K562 (cell line): Measurements from ENCODE around the gene ZBTB20. TPM values are rescaled to one million over a fixed set of nuclear protein-coding genes. Genes with fewer than 3 reads are reported as not detected.
A peak's percentile ranks its signal among the peaks of the same experiment; 100 is the strongest.

Source experiments
- ATF7 ChIP-seq: fragments of 450-650 bp; IDR thresholded peaks from 2 replicates; pipeline ENCODE4 v1.7.1; 2014; ENCODE audit warnings: mild to moderate bottlenecking, moderate library complexity
- BMI1 ChIP-seq: fragments of 150-350 bp; IDR thresholded peaks from 2 replicates; pipeline ENCODE4 v1.6.1; 2014; ENCODE audit warnings: low read length
- GABPA ChIP-seq: fragments of 200-800 bp; sonication (Bioruptor generic); conservative IDR thresholded peaks from 2 replicates; pipeline ENCODE4 v1.6.1; 2016; ENCODE audit warnings: low read depth, missing genetic modification characterization, missing compliant biosample characterization
- SREBF2 ChIP-seq: sonication (generic); formaldehyde crosslinking; IDR thresholded peaks from 2 replicates; pipeline ENCODE4 v1.4.0; 2020; ENCODE audit warnings: mild to moderate bottlenecking, missing genetic modification reagents
- YBX1 ChIP-seq: fragments of 450-650 bp; IDR thresholded peaks from 2 replicates; pipeline ENCODE4 v1.7.1; 2016; ENCODE audit warnings: mild to moderate bottlenecking
- YY1 ChIP-seq, 3 experiments: IDR thresholded peaks; 2 replicates each; pipeline ENCODE4 v1.6.1; 2011; ENCODE audit warnings: low read length in 2 of 3, mild to moderate bottlenecking in 2 of 3, moderate library complexity in 2 of 3, borderline replicate concordance in 1 of 3, control low read depth in 1 of 3, low read depth in 1 of 3; ENCODE audit not compliant: insufficient read depth in 3 of 3, insufficient replicate concordance in 2 of 3, control insufficient read depth in 1 of 3, insufficient read length in 1 of 3; ENCODE audit errors: extremely low read depth in 1 of 3
- polyA plus RNA-seq, 8 experiments: library from polyadenylated mRNA; depleted of rRNA in 4 of 8; stranded (reverse) in 5 of 8; unstranded in 3 of 8; fragments of >200 nt; fragmentation: Nextera tagmentation in 2 of 8; fragmentation: Illumina TruSeq in 1 of 8; extraction: Ambion mirVana in 2 of 8; extraction: Trizol in 1 of 8; gene quantifications; 2 replicates each; pipeline versions ENCODE4 v1.2.1 to v1.2.3, GENCODE V29; 2011 to 2014; ENCODE audit warnings: inconsistent platforms in 1 of 8, missing spikeins in 1 of 8
- total RNA-seq, 7 experiments: library from RNA; depleted of rRNA in 6 of 7; stranded (reverse); fragments of >200 nt in 6 of 7; fragmentation: Illumina TruSeq in 2 of 7; extraction: Trizol in 2 of 7; gene quantifications; 2 replicates each; pipeline versions ENCODE4 v1.2.1 to v1.2.3, GENCODE V29; 2011 to 2021; ENCODE audit warnings: low replicate concordance in 1 of 7
- TF ChIP-seq, protein P1 (sequence below): fragments of 450-650 bp; IDR thresholded peaks from 2 replicates; pipeline ENCODE4 v1.6.1; 2014; ENCODE audit warnings: low read depth, mild to moderate bottlenecking, moderate library complexity, borderline replicate concordance
- TF ChIP-seq, protein P2 (sequence below): sonication (generic); formaldehyde crosslinking; IDR thresholded peaks from 2 replicates; pipeline ENCODE4 v1.8.1; 2023; ENCODE audit warnings: mild to moderate bottlenecking, missing genetic modification reagents
- TF ChIP-seq, protein P3 (sequence below): fragments of 250-450 bp; sonication (Bioruptor Pico); IDR thresholded peaks from 2 replicates; pipeline ENCODE4 v1.5.0; 2022; ENCODE audit warnings: mild to moderate bottlenecking

ZBTB20 gene
- total and polyA plus RNA-seq, 9 of the 15 experiments (the other 6 are each of a cell fraction or from before 2014, with no cell fraction given) = 0.17 to 1.7 (median 0.45) TPM

DNA sequence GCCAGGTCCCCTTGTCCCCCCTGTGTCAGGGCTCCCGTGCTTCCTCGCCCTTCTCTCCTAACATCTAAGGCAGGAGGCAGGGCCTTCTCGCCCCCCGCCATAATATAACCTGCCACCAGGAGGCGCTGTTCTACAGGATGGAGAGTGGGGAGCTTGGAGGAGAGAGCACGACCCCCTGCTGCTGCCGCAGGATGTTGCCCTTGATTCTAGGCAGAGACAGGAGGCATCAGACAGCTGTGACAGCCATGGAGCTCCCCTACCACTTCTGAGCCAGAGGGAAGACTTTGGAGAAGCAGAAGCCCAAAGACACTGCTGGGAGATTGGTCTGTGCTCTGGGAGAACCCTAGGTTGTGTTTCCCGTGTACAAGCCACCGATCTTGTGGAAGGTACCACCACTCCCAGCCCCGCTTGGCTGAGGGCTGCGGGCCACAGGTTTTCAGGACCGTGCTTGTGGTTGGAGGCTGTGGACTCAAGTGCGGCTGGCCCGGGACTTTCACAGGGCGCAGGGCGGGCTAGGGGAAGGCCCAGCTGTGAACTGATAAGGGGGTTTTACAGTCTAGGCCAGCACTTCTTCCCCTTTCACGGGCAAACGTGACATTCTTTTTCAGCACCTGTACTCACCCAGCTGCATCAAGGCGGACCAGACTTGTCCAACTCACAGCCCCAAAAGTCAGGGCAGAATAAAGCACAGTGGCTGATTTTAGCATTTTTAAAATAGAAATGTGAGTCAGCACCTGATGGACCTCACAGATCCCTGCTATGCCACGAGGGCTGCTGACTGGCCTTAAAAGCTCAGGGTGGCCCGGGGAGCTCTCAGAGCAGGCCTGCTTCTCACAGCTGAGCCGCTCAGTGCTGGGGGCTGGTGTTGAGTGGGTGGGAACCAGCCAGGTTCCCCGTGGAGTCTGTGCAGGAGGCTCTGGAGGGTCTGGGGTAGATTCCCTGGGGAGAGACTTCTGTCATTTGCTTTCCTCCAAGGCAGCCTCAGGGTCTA lies 855.9 kb downstream of the ZBTB20 start (continued):
- TF ChIP-seq, protein P1, sequence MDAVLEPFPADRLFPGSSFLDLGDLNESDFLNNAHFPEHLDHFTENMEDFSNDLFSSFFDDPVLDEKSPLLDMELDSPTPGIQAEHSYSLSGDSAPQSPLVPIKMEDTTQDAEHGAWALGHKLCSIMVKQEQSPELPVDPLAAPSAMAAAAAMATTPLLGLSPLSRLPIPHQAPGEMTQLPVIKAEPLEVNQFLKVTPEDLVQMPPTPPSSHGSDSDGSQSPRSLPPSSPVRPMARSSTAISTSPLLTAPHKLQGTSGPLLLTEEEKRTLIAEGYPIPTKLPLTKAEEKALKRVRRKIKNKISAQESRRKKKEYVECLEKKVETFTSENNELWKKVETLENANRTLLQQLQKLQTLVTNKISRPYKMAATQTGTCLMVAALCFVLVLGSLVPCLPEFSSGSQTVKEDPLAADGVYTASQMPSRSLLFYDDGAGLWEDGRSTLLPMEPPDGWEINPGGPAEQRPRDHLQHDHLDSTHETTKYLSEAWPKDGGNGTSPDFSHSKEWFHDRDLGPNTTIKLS = no peak
- TF ChIP-seq ATF7 (no peak), GABPA (tag) (peak; percentile 67), BMI1 (no peak), YY1 (IDR thresholded peaks at IDR 0.05; ENCODE audit: borderline replicate concordance in 1 of 3, control insufficient read depth in 1 of 3, extremely low read depth in 1 of 3, insufficient read depth in 3 of 3, insufficient read length in 1 of 3, insufficient replicate concordance in 2 of 3, low read depth in 1 of 3, low read length in 2 of 3) (peak in 1 of 3 experiments; percentile 41), YBX1 (no peak), SREBF2 (CRISPR knock-in tag) (no peak)
- TF ChIP-seq, protein P2, sequence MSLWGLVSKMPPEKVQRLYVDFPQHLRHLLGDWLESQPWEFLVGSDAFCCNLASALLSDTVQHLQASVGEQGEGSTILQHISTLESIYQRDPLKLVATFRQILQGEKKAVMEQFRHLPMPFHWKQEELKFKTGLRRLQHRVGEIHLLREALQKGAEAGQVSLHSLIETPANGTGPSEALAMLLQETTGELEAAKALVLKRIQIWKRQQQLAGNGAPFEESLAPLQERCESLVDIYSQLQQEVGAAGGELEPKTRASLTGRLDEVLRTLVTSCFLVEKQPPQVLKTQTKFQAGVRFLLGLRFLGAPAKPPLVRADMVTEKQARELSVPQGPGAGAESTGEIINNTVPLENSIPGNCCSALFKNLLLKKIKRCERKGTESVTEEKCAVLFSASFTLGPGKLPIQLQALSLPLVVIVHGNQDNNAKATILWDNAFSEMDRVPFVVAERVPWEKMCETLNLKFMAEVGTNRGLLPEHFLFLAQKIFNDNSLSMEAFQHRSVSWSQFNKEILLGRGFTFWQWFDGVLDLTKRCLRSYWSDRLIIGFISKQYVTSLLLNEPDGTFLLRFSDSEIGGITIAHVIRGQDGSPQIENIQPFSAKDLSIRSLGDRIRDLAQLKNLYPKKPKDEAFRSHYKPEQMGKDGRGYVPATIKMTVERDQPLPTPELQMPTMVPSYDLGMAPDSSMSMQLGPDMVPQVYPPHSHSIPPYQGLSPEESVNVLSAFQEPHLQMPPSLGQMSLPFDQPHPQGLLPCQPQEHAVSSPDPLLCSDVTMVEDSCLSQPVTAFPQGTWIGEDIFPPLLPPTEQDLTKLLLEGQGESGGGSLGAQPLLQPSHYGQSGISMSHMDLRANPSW (CRISPR knock-in tag) = no peak
- TF ChIP-seq, protein P3, sequence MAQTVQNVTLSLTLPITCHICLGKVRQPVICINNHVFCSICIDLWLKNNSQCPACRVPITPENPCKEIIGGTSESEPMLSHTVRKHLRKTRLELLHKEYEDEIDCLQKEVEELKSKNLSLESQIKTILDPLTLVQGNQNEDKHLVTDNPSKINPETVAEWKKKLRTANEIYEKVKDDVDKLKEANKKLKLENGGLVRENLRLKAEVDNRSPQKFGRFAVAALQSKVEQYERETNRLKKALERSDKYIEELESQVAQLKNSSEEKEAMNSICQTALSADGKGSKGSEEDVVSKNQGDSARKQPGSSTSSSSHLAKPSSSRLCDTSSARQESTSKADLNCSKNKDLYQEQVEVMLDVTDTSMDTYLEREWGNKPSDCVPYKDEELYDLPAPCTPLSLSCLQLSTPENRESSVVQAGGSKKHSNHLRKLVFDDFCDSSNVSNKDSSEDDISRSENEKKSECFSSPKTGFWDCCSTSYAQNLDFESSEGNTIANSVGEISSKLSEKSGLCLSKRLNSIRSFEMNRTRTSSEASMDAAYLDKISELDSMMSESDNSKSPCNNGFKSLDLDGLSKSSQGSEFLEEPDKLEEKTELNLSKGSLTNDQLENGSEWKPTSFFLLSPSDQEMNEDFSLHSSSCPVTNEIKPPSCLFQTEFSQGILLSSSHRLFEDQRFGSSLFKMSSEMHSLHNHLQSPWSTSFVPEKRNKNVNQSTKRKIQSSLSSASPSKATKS (CRISPR knock-in tag) = no peak
